ENCODE measurements around the gene ABI3BP.

ABI3BP gene

GRCh38 chr3:100804631-100805030 is 188.6 kb downstream of the ABI3BP start:
- TF ChIP-seq CTCF (IDR thresholded peaks at IDR 0.05; ENCODE audit: control insufficient read depth, insufficient read depth, low read depth, low read length, missing control alignments), result no peak
- DNase-seq (ENCODE audit: low read depth), result no peak
- no peak overlapping the region for H3K4me3 ChIP-seq (ENCODE audit: control insufficient read depth, low read depth, low read length)

DNA sequence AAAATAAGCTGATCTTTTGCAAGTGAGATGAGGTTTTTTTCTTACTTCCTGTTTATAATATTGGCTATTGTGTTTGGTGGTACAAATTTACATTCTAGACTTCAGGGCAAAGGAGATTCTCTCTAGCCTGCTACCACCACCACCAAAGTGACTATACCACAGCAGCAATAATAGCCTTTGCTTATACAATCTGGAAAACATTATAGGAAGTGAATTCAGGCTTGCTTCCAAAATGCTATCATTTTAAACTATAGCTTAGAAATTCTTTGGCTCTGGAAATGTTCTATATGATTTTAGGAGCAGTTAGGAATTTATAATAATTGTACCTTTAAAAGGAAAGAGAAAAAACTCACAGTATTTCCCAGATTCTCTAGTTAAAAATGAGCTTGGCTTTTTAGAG is 189.5 kb downstream of the ABI3BP start:
- no peak for DNase-seq (ENCODE audit: low read depth)
- no peak overlapping the region for H3K4me3 ChIP-seq (ENCODE audit: control insufficient read depth, low read depth, low read length)
- TF ChIP-seq CTCF (IDR thresholded peaks at IDR 0.05; ENCODE audit: control insufficient read depth, insufficient read depth, low read depth, low read length, missing control alignments), result no peak

DNA sequence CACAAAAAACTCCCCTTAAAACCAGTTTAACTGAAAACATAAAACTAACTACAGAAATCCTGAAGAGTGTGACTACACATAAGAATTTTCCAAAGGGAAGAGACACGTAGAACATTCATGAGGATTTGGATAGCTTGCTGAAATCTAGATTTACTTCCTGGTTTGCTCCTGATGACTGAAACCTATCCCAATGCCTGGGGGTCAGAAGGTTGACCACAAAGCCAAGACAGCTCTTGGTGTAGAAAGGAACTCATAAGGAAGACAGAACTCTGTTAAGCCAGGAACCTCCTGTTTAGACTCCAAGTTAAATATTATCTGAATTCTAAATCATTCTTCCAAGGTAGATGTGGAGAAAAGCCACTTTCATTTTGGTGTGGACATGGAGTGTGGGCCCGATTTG is 191.1 kb downstream of the ABI3BP start:
- TF ChIP-seq CTCF (IDR thresholded peaks at IDR 0.05; ENCODE audit: control insufficient read depth, insufficient read depth, low read depth, low read length, missing control alignments), result no peak
- no peak for DNase-seq (ENCODE audit: low read depth)

DNA sequence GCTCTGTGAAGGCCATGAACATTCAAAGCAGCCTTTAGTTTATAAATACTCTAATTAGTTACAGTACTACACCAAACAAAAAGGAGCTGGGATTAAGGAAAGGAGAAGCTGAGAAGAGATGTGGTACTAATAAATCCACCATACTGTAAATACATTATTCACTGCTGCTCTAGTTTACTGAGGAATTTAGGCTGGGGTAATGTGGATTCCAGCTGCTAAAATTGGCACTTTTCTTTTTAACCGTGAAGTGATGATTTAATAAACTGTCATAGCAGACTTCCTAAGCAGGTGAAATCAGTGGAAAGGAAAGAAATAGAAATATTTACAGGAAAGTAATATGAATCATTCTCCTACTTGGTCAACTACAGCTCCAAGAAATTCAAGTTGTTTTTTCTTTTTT is 195.2 kb downstream of the ABI3BP start:
- no peak for TF ChIP-seq CTCF (IDR thresholded peaks at IDR 0.05; ENCODE audit: control insufficient read depth, insufficient read depth, low read depth, low read length, missing control alignments)
- no peak for DNase-seq (ENCODE audit: low read depth)
- no peak overlapping the region for H3K4me3 ChIP-seq (ENCODE audit: control insufficient read depth, low read depth, low read length)

More for the DNA sequence above, 191.1 kb downstream of the ABI3BP start:
- H3K4me3 ChIP-seq (ENCODE audit: control insufficient read depth, low read depth, low read length), result no peak overlapping the region

- peak; percentile 41 for TF ChIP-seq CTCF (IDR thresholded peaks at IDR 0.05; ENCODE audit: control insufficient read depth, insufficient read depth, low read depth, low read length, missing control alignments)
- DNase-seq (ENCODE audit: low read depth), result no peak
- H3K4me3 ChIP-seq (ENCODE audit: control insufficient read depth, low read depth, low read length), result no peak overlapping the region
Observed at GRCh38 chr3:100796556-100796955, 196.7 kb downstream of the ABI3BP start.

DNA sequence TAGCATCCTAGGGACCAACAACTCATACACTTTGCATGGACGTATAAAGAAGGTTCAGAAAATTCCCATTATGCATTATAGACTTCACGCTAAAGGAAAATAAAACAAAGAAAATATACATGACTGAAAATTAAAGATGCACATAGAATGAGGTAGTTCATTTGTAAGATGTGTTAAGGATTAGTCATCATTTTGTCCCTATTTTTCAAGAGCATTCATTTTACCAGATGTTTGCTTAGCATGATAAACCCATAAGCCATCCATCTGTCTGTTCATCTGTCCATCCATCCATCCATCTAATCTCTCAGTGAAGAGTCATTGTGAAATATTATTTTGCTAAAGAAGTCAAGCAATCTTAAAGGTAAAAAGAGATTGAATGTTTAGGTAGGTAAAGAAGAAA is 203.6 kb downstream of the ABI3BP start:
- TF ChIP-seq CTCF (IDR thresholded peaks at IDR 0.05; ENCODE audit: control insufficient read depth, insufficient read depth, low read depth, low read length, missing control alignments), result no peak
- no peak overlapping the region for H3K4me3 ChIP-seq (ENCODE audit: control insufficient read depth, low read depth, low read length)
- DNase-seq (ENCODE audit: low read depth), result no peak

GRCh38 chr3:100783619-100784018 is 209.6 kb downstream of the ABI3BP start:
- DNase-seq (ENCODE audit: low read depth), result no peak
- TF ChIP-seq CTCF (IDR thresholded peaks at IDR 0.05; ENCODE audit: control insufficient read depth, insufficient read depth, low read depth, low read length, missing control alignments), result no peak
- H3K4me3 ChIP-seq (ENCODE audit: control insufficient read depth, low read depth, low read length), result no peak overlapping the region
